Stomach (tissue), 4 donors: ENCODE measurements around the gene TPRG1L.

Experiments
- EP300 ChIP-seq: sonication (generic); formaldehyde crosslinking; IDR thresholded peaks from one replicate; pipeline ENCODE4 v1.6.1; 2017; ENCODE audit warnings: antibody characterized with exemption
- POLR2A ChIP-seq, 4 donors: fragments of 450-650 bp; IDR thresholded peaks; one replicate each; pipeline ENCODE4 v1.6.1; 2016; ENCODE audit warnings: antibody characterized with exemption in 4 of 4, control low read depth in 2 of 4, mild to moderate bottlenecking in 1 of 4, moderate library complexity in 1 of 4
- TF ChIP-seq, protein P1 (sequence below), 7 experiments: fragments of 450-650 bp in 4 of 7; fragments of 200-600 bp in 3 of 7; sonication (generic) in 3 of 7; IDR thresholded peaks; one replicate each; pipeline ENCODE4 v1.5.1; 2016 to 2019; ENCODE audit warnings: antibody characterized with exemption in 7 of 7, control low read depth in 2 of 7, mild to moderate bottlenecking in 1 of 7

DNA sequence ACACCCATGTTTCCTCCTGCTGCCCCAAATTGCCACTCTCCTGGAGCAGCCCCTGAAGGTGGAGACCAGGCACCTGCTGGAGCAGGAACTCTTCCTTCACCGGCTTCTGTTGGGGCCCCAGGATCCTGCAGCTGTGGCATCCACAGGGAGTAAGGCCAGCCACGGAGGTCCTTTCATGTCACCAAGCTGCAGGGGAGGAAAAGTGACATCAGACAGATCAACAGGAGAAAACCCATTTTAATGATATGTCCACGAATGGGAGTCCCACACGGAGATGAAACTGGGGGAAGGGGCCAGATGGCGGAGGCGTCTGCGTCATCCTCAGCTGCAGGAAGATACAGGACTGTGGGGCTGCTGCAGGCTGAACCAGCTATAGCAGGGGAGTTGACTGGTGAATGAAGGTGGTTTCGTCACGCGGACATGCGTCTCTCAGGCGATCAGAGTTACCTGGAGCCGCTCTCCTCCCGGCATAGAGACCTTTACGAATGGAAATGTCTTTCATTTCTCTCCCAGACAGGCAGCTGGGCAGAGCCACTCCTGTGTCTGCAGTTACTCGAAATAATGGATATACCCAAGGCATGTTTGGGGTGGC lies 37.4 kb downstream of the TPRG1L start:
- TF ChIP-seq POLR2A (IDR thresholded peaks at IDR 0.05) (no peak), EP300 (no peak)
- TF ChIP-seq, protein P1, sequence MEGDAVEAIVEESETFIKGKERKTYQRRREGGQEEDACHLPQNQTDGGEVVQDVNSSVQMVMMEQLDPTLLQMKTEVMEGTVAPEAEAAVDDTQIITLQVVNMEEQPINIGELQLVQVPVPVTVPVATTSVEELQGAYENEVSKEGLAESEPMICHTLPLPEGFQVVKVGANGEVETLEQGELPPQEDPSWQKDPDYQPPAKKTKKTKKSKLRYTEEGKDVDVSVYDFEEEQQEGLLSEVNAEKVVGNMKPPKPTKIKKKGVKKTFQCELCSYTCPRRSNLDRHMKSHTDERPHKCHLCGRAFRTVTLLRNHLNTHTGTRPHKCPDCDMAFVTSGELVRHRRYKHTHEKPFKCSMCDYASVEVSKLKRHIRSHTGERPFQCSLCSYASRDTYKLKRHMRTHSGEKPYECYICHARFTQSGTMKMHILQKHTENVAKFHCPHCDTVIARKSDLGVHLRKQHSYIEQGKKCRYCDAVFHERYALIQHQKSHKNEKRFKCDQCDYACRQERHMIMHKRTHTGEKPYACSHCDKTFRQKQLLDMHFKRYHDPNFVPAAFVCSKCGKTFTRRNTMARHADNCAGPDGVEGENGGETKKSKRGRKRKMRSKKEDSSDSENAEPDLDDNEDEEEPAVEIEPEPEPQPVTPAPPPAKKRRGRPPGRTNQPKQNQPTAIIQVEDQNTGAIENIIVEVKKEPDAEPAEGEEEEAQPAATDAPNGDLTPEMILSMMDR (IDR thresholded peaks at IDR 0.05): no peak
